B cell (primary cell): ENCODE results near the gene D2HGDH.

ENCODE experiments used
- EZH2 ChIP-seq: IDR thresholded peaks from 2 replicates; pipeline ENCODE4 v1.6.1; 2012; ENCODE audit warnings: borderline replicate concordance, low read depth, mild to moderate bottlenecking, moderate library complexity, low read length; ENCODE audit not compliant: insufficient read depth, poor library complexity, severe bottlenecking
- TF ChIP-seq, protein P1 (sequence below): fragments of 200-600 bp; IDR thresholded peaks from one replicate; pipeline ENCODE4 v1.8.0; 2022; ENCODE audit warnings: antibody characterized with exemption, mild to moderate bottlenecking

GRCh38 chr2:241813644-241814392 lies 79.4 kb downstream of the D2HGDH start:
- no peak for TF ChIP-seq EZH2
- TF ChIP-seq, protein P1, sequence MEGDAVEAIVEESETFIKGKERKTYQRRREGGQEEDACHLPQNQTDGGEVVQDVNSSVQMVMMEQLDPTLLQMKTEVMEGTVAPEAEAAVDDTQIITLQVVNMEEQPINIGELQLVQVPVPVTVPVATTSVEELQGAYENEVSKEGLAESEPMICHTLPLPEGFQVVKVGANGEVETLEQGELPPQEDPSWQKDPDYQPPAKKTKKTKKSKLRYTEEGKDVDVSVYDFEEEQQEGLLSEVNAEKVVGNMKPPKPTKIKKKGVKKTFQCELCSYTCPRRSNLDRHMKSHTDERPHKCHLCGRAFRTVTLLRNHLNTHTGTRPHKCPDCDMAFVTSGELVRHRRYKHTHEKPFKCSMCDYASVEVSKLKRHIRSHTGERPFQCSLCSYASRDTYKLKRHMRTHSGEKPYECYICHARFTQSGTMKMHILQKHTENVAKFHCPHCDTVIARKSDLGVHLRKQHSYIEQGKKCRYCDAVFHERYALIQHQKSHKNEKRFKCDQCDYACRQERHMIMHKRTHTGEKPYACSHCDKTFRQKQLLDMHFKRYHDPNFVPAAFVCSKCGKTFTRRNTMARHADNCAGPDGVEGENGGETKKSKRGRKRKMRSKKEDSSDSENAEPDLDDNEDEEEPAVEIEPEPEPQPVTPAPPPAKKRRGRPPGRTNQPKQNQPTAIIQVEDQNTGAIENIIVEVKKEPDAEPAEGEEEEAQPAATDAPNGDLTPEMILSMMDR: no peak
